BJ (cell line): ENCODE data around the gene HIPK2. TPM values are rescaled to one million over a fixed set of nuclear protein-coding genes. Genes with fewer than 3 reads are reported as not detected.

Experiments used
- CTCF ChIA-PET: fragments of 350-600 bp; formaldehyde crosslinking; extraction: SDS; loops from one replicate; lab custom pipeline; 2021; ENCODE audit warnings: antibody characterized with exemption, inconsistent platforms; lab: Yijun Ruan, JAX
- POLR2A ChIA-PET: fragments of 300-600 bp; sonication (Branson Sonifier 250); formaldehyde crosslinking; extraction: SDS; loops from one replicate; lab custom pipeline; 2021; ENCODE audit warnings: antibody characterized with exemption; lab: Charles Lee
- DNase-seq: peaks from one replicate; pipeline ENCODE4 v3.0.0-alpha.2; 2011; ENCODE audit warnings: low read depth
- H3K27me3 ChIP-seq: 2 replicates; pipeline ENCODE4 v1.6.0; 2011; ENCODE audit warnings: low read length; ENCODE audit not compliant: control insufficient read depth, insufficient read depth
- H3K36me3 ChIP-seq: 2 replicates; pipeline ENCODE4 v1.5.1; 2011; ENCODE audit warnings: low read length; ENCODE audit not compliant: control insufficient read depth, insufficient read depth
- H3K4me3 ChIP-seq: 2 replicates; pipeline ENCODE4 v1.5.1; 2011; ENCODE audit warnings: low read depth, mild to moderate bottlenecking, control low read depth, low read length
- CTCF ChIP-seq: IDR thresholded peaks from 2 replicates; pipeline ENCODE4 v1.5.1; 2011; ENCODE audit warnings: low read depth, mild to moderate bottlenecking, control low read depth, inconsistent platforms, low read length, moderate library complexity; ENCODE audit not compliant: insufficient read depth
- polyA plus RNA-seq: library from polyadenylated mRNA; depleted of rRNA; stranded (reverse); fragments of >200 nt; gene quantifications from 2 replicates; pipeline ENCODE4 v1.2.3, GENCODE V29; 2011

Gene HIPK2
- polyA plus RNA-seq, 1 experiment = 3.6 TPM

- Histone ChIP-seq H3K36me3 (no peaks in the 10 kb centered on the region), H3K4me3 (no peak overlapping the region), H3K27me3 (no peaks in the 10 kb centered on the region)
- POLR2A ChIA-PET = no interaction called here
- TF ChIP-seq CTCF = no peak
- CTCF ChIA-PET = interaction anchor here (1.5 kb wide), 1 partner anchor 10 kb away, joined by 3 read pairs; no protein-coding TSS in a partner anchor
- DNase-seq = no peak
These were observed 55.2 kb downstream of the HIPK2 start for GRCh38 chr7:139722604-139723003.

- TF ChIP-seq CTCF = no peak
- CTCF ChIA-PET = no interaction called here
- H3K4me3 ChIP-seq = no peak overlapping the region
- no peaks in the 10 kb centered on the region for H3K27me3 ChIP-seq
- POLR2A ChIA-PET = no interaction called here
- DNase-seq = no peak
- no peaks in the 10 kb centered on the region for H3K36me3 ChIP-seq
These were observed 56.0 kb downstream of the HIPK2 start for GRCh38 chr7:139721821-139722220.

- no peaks in the 10 kb centered on the region for H3K27me3 ChIP-seq
- POLR2A ChIA-PET = no interaction called here
- TF ChIP-seq CTCF = no peak
- no peak for DNase-seq
- CTCF ChIA-PET = no interaction called here
- H3K36me3 ChIP-seq = no peaks in the 10 kb centered on the region; the same call in 1 of the 2 replicates
- H3K4me3 ChIP-seq = no peak overlapping the region
These were observed 56.4 kb downstream of the HIPK2 start for GRCh38 chr7:139721417-139721816.

GRCh38 chr7:139720705-139721231, 57.0 kb downstream of the HIPK2 start:
- Histone ChIP-seq H3K36me3 (peaks cover 3% of the 10 kb centered on the region; the same call in 1 of the 2 replicates), H3K4me3 (no peak overlapping the region), H3K27me3 (no peaks in the 10 kb centered on the region)
- no peak for TF ChIP-seq CTCF
- POLR2A ChIA-PET = no interaction called here
- DNase-seq = no peak
- CTCF ChIA-PET = no interaction called here

- no peaks in the 10 kb centered on the region for H3K27me3 ChIP-seq
- POLR2A ChIA-PET = no interaction called here
- H3K4me3 ChIP-seq = no peak overlapping the region
- TF ChIP-seq CTCF = no peak
- DNase-seq = no peak
- CTCF ChIA-PET = no interaction called here
- peaks cover 6% of the 10 kb centered on the region; the same call in 1 of the 2 replicates for H3K36me3 ChIP-seq
These were observed 57.6 kb downstream of the HIPK2 start for GRCh38 chr7:139720186-139720585.
